ENCODE results near the gene ACTR6.

DNA sequence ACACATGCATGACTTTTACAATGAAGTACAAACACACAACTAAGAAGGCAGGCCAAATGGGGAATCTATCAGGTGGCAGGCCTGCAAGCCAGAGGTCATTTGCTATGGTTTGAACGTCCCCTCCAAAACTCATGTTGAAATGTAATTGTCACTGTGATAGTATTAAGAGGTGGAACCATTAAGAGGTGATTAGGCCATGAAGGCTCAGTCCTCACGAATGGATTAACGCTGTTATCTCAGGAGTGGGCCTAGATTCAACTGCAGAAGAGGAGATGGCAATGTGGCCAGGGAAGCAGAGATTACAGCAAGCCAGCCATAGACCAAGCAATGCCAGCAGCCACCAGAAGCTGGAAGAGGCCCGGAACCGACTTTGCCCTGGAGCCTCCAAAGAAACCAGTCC lies 13.5 kb upstream of the ACTR6 start:
- TF ChIP-seq POLR2A (IDR thresholded peaks at IDR 0.05; ENCODE audit: low read length), result no peak
- TF ChIP-seq GATA1 (IDR thresholded peaks at IDR 0.05; ENCODE audit: low read depth, low read length), result no peak
